HG03342 (cell line): ENCODE measurements around the gene CROCC2.

Experiments used
- ATAC-seq: cut with Tn5 transposase; IDR thresholded peaks from one replicate; pipeline ENCODE4 v1.9.1; 2021; ENCODE audit warnings: mild to moderate bottlenecking, moderate library complexity; ENCODE audit not compliant: unreplicated experiment

CROCC2 gene

GRCh38 chr2:241031436-241032165 is 125.5 kb downstream of the CROCC2 start:
- no peak for ATAC-seq

GRCh38 chr2:241033336-241033987 is 127.3 kb downstream of the CROCC2 start:
- no peak for ATAC-seq

- no peak for ATAC-seq
Measured at GRCh38 chr2:241033994-241034393, 127.9 kb downstream of the CROCC2 start.

GRCh38 chr2:241034490-241035141 is 128.5 kb downstream of the CROCC2 start:
- no peak for ATAC-seq

GRCh38 chr2:241035142-241035817 is 129.1 kb downstream of the CROCC2 start:
- no peak for ATAC-seq

- ATAC-seq, result no peak
Measured at GRCh38 chr2:241035818-241036396, 129.8 kb downstream of the CROCC2 start.

- ATAC-seq, result peak; percentile 74
Measured at GRCh38 chr2:241036397-241036963, 130.3 kb downstream of the CROCC2 start.

GRCh38 chr2:241036964-241037421 is 130.9 kb downstream of the CROCC2 start:
- no peak for ATAC-seq

- no peak for ATAC-seq
Measured at GRCh38 chr2:241037498-241037897, 131.4 kb downstream of the CROCC2 start.

- ATAC-seq, result no peak
Measured at GRCh38 chr2:241038374-241039180, 132.4 kb downstream of the CROCC2 start.

GRCh38 chr2:241039416-241039815 is 133.3 kb downstream of the CROCC2 start:
- ATAC-seq, result no peak

- no peak for ATAC-seq
Measured at GRCh38 chr2:241040081-241040803, 134.1 kb downstream of the CROCC2 start.

- peak; percentile 77 for ATAC-seq
Measured at GRCh38 chr2:241041589-241042158, 135.5 kb downstream of the CROCC2 start.
